ENCODE measurements around the gene KLK7. TPM values are rescaled to one million over a fixed set of nuclear protein-coding genes. Genes with fewer than 3 reads are reported as not detected.

Gene KLK7
- total RNA-seq, 1 experiment from 2014 or later = 0.66 TPM

DNA sequence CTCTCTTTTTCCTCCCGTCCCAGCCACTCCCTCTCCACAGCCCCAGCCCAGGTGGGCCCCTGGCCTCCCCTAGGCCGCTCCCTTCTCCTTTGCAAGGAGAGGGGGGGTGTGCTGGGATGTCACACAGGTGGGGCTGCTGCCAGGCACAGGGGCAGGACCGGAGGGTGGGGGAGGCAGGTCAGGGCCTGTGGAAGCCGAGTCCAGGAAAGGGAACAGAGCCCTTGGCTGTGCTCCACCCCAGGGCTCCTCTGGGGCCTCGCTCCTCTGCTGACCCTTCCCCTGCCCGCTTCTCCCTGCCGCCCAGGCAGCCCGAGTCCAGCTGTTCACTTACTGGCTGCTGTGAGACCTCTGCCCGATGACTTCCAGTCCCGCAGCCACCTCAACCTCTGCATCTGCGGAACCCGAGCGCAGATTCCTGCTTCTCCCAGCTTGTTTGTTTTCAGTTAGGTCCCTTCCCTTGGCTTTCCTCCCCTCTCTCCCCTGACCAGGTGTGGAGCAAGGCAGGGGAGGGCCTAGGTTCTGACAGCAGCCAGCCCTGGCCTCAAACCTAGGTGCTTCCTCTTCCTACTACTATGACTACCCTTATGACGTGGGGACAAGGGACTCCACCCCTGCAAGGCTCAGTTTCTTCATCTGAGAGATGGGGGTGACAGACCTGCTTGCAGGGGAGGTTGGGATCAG is 43.5 kb upstream of the KLK7 start (continued):
- no peak for TF ChIP-seq MAX (CRISPR knock-in tag; IDR thresholded peaks at IDR 0.05)

GRCh38 chr19:51026554-51026831 is 42.8 kb upstream of the KLK7 start, which contains the start of gene KLK11:
KLK11 (minus strand) TSS chr19:51026616; CDS start chr19:51025631, 985 bp downstream.
- ATAC-seq (no peak), DNase-seq (ENCODE audit: low spot score) (no peak)
- Mint-ChIP-seq H3K9me3 (peaks cover 6% of the 10 kb centered on the region), H3K27me3 (ENCODE audit: low read depth) (no peaks in the 10 kb centered on the region; the same call in 1 of the 2 replicates), H3K27ac (no peak within 1 kb of the TSS), H3K36me3 (no peaks in the 10 kb centered on the region), H3K4me1 (peaks cover 40% of the 10 kb centered on the region), H3K4me3 (no peak within 1 kb of the TSS)
- POLR2A ChIA-PET = no interaction called here
- TF ChIP-seq TCF7 (CRISPR knock-in tag; IDR thresholded peaks at IDR 0.05; ENCODE audit: low read depth) = no peak
- TF ChIP-seq FOXP1 (CRISPR knock-in tag; IDR thresholded peaks at IDR 0.05; ENCODE audit: borderline replicate concordance) = 0 out of 2 replicates have a peak, but pooled peaks have one; percentile 2
- CTCF ChIA-PET = interaction anchor here (1.0 to 3.1 kb wide), 3 partner anchors 9 to 68 kb away, joined by 3 to 21 read pairs (median 18); partner anchors contain the start of gene KLK13

GRCh38 chr19:51025809-51026553 is 42.3 kb upstream of the KLK7 start:
- Mint-ChIP-seq H3K4me3 (no peak overlapping the region), H3K9me3 (peaks cover 6% of the 10 kb centered on the region), H3K27me3 (ENCODE audit: low read depth) (peaks cover under 1% of the 10 kb centered on the region; the same call in 1 of the 2 replicates), H3K27ac (no peak overlapping the region), H3K36me3 (no peaks in the 10 kb centered on the region), H3K4me1 (peaks cover 45% of the 10 kb centered on the region)
- ChIA-PET CTCF (interaction anchor here (0.5 to 3.1 kb wide), 7 partner anchors 9 to 194 kb away, joined by 3 to 21 read pairs (median 3); partner anchors contain the start of gene KLK13), POLR2A (no interaction called here)
- ATAC-seq (no peak), DNase-seq (ENCODE audit: low spot score) (no peak)
- TF ChIP-seq, protein P1, sequence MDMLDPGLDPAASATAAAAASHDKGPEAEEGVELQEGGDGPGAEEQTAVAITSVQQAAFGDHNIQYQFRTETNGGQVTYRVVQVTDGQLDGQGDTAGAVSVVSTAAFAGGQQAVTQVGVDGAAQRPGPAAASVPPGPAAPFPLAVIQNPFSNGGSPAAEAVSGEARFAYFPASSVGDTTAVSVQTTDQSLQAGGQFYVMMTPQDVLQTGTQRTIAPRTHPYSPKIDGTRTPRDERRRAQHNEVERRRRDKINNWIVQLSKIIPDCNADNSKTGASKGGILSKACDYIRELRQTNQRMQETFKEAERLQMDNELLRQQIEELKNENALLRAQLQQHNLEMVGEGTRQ (CRISPR knock-in tag; IDR thresholded peaks at IDR 0.05) = no peak
- TF ChIP-seq, protein P2, sequence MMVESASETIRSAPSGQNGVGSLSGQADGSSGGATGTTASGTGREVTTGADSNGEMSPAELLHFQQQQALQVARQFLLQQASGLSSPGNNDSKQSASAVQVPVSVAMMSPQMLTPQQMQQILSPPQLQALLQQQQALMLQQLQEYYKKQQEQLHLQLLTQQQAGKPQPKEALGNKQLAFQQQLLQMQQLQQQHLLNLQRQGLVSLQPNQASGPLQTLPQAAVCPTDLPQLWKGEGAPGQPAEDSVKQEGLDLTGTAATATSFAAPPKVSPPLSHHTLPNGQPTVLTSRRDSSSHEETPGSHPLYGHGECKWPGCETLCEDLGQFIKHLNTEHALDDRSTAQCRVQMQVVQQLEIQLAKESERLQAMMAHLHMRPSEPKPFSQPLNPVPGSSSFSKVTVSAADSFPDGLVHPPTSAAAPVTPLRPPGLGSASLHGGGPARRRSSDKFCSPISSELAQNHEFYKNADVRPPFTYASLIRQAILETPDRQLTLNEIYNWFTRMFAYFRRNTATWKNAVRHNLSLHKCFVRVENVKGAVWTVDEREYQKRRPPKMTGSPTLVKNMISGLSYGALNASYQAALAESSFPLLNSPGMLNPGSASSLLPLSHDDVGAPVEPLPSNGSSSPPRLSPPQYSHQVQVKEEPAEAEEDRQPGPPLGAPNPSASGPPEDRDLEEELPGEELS (CRISPR knock-in tag; IDR thresholded peaks at IDR 0.05) = no peak
- TF ChIP-seq FOXP1 (CRISPR knock-in tag; IDR thresholded peaks at IDR 0.05; ENCODE audit: borderline replicate concordance) = 0 out of 2 replicates have a peak, but pooled peaks have one; percentile 21

- Mint-ChIP-seq H3K27me3 (ENCODE audit: low read depth) (peaks cover 6% of the 10 kb centered on the region), H3K9me3 (peaks cover 6% of the 10 kb centered on the region), H3K36me3 (no peaks in the 10 kb centered on the region), H3K4me1 (peaks cover 41% of the 10 kb centered on the region), H3K4me3 (no peak overlapping the region), H3K27ac (no peak overlapping the region)
- ChIA-PET CTCF (interaction anchor here (0.8 to 3.1 kb wide), 6 partner anchors 8 to 104 kb away, joined by 3 to 21 read pairs (median 3); partner anchors contain the start of gene KLK13), POLR2A (no interaction called here)
- DNase-seq (ENCODE audit: low spot score) (no peak), ATAC-seq (no peak)
- TF ChIP-seq CREB1 (CRISPR knock-in tag; IDR thresholded peaks at IDR 0.05) = no peak
- TF ChIP-seq JAZF1 (CRISPR knock-in tag; IDR thresholded peaks at IDR 0.05) = no peak
- TF ChIP-seq HMGXB4 (CRISPR knock-in tag; IDR thresholded peaks at IDR 0.05) = no peak
- TF ChIP-seq PRRX2 (CRISPR knock-in tag; IDR thresholded peaks at IDR 0.05) = no peak
- no peak for TF ChIP-seq SMAD4 (CRISPR knock-in tag; IDR thresholded peaks at IDR 0.05)
- TF ChIP-seq, protein P3, sequence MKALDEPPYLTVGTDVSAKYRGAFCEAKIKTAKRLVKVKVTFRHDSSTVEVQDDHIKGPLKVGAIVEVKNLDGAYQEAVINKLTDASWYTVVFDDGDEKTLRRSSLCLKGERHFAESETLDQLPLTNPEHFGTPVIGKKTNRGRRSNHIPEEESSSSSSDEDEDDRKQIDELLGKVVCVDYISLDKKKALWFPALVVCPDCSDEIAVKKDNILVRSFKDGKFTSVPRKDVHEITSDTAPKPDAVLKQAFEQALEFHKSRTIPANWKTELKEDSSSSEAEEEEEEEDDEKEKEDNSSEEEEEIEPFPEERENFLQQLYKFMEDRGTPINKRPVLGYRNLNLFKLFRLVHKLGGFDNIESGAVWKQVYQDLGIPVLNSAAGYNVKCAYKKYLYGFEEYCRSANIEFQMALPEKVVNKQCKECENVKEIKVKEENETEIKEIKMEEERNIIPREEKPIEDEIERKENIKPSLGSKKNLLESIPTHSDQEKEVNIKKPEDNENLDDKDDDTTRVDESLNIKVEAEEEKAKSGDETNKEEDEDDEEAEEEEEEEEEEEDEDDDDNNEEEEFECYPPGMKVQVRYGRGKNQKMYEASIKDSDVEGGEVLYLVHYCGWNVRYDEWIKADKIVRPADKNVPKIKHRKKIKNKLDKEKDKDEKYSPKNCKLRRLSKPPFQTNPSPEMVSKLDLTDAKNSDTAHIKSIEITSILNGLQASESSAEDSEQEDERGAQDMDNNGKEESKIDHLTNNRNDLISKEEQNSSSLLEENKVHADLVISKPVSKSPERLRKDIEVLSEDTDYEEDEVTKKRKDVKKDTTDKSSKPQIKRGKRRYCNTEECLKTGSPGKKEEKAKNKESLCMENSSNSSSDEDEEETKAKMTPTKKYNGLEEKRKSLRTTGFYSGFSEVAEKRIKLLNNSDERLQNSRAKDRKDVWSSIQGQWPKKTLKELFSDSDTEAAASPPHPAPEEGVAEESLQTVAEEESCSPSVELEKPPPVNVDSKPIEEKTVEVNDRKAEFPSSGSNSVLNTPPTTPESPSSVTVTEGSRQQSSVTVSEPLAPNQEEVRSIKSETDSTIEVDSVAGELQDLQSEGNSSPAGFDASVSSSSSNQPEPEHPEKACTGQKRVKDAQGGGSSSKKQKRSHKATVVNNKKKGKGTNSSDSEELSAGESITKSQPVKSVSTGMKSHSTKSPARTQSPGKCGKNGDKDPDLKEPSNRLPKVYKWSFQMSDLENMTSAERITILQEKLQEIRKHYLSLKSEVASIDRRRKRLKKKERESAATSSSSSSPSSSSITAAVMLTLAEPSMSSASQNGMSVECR (CRISPR knock-in tag; IDR thresholded peaks at IDR 0.05; ENCODE audit: borderline replicate concordance) = no peak
- no peak for TF ChIP-seq CREM (CRISPR knock-in tag; IDR thresholded peaks at IDR 0.05)
- no peak for TF ChIP-seq ZNF317 (CRISPR knock-in tag; IDR thresholded peaks at IDR 0.05; ENCODE audit: borderline replicate concordance, low read depth)
- TF ChIP-seq HMGA2 (CRISPR knock-in tag; IDR thresholded peaks at IDR 0.05) = no peak
- TF ChIP-seq NFYB (CRISPR knock-in tag; conservative IDR thresholded peaks at IDR 0.05; ENCODE audit: low read depth) = no peak
- no peak for TF ChIP-seq RORB (CRISPR knock-in tag; IDR thresholded peaks at IDR 0.05)
Measured at GRCh38 chr19:51025401-51025800, 41.7 kb upstream of the KLK7 start.

All from WTC11 (cell line).